HAP-1 (cell line): ENCODE data around the gene RSPH1.

ENCODE experiments used
- DNase-seq, 2 experiments: peaks; one replicate each; pipeline ENCODE4 v3.0.0-alpha.2; 2016 to 2020; ENCODE audit warnings: low spot score in 2 of 2
- H3K27me3 ChIP-seq: fragments of 250-450 bp; sonication (Bioruptor Pico); 2 replicates; pipeline ENCODE4 v1.5.1; 2020; ENCODE audit warnings: low read depth, mild to moderate bottlenecking, moderate library complexity
- H3K36me3 ChIP-seq: fragments of 250-450 bp; sonication (Bioruptor Pico); replicated peaks from 2 replicates; pipeline ENCODE4 v1.5.1; 2020; ENCODE audit warnings: mild to moderate bottlenecking
- H3K4me1 ChIP-seq: fragments of 250-450 bp; sonication (Bioruptor Pico); 2 replicates; pipeline ENCODE4 v1.5.1; 2020; ENCODE audit warnings: mild to moderate bottlenecking
- H3K4me3 ChIP-seq: fragments of 250-450 bp; sonication (Bioruptor Pico); 2 replicates; pipeline ENCODE4 v1.5.1; 2020; ENCODE audit warnings: mild to moderate bottlenecking, moderate library complexity
- H3K9me3 ChIP-seq: fragments of 250-450 bp; sonication (Bioruptor Pico); 2 replicates; pipeline ENCODE4 v1.5.1; 2020; ENCODE audit warnings: mild to moderate bottlenecking, moderate library complexity
- in situ Hi-C: fragments of 300-500 bp; cut with MboI; formaldehyde crosslinking; loops from 3 replicates; pipeline ENCODE4 v1.14.3; 2020; ENCODE audit warnings: low sequenced_read_pairs, inconsistent platforms, mixed read lengths

The RSPH1 gene

GRCh38 chr21:42513985-42514882 lies 18.2 kb upstream of the RSPH1 start:
- H3K27me3 ChIP-seq: no peaks in the 10 kb centered on the region
- DNase-seq: peak; percentile 30 to 69

DNA sequence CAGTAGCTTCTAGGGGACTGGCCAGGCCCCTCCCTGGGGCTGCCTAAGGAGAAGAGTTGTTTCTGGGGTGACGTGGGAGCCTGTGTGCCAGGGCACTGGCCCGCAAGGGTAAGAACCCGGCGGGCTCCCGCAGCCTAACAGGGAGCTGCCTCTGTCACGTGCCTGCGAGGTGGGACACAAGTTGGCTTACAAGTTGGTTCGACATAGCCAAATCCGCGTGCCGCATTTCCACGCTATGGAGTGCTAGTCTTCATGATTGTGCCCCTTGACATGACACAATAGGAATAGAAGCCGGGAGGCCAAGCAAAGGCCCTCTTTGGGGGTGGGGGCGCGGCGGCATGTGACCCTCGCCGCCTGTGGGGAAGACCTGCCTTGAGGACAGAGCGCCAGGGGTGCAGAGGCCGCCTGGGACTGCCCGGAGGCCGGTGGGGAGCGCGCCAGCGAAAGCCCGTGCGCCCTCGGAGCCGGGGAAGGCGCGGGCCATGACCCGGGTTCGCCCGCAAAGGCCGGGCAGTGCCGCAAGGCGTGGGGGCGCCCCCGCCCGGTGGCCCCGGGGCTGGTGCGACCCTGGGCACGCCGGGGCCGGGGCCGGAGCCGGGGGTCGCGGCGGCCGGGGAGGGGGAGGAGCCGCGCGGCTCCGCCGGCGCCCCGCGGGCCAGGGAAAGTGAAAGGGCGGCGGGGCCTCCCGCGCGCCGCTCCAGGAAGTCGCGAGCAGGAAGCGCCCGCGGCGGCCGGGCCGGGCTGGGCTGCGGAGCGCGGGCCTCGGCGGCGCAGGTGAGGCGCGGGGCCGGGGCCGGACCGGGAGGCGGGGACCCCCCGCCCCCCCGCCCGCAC lies 17.3 kb upstream of the RSPH1 start, which contains the start of gene SLC37A1:
Gene SLC37A1 (plus strand): TSS at position 702 of the 834 bp plus-strand sequence. CDS start 4,603 bp downstream, outside the sequence.
- Histone ChIP-seq H3K27me3 (no peaks in the 10 kb centered on the region), H3K4me3 (peak within 1 kb of the TSS; percentile 54), H3K9me3 (no peaks in the 10 kb centered on the region), H3K4me1 (no peaks in the 10 kb centered on the region; the same call in 1 of the 2 replicates), H3K36me3 (no peaks in the 10 kb centered on the region)
- no peak for DNase-seq
- in situ Hi-C loops: no loop called here

More at GRCh38 chr21:42513985-42514882, 18.2 kb upstream of the RSPH1 start:
- H3K9me3 ChIP-seq: no peaks in the 10 kb centered on the region
- no peaks in the 10 kb centered on the region; the same call in 1 of the 2 replicates for H3K4me1 ChIP-seq
- H3K36me3 ChIP-seq: no peaks in the 10 kb centered on the region
- in situ Hi-C loops: no loop called here
- H3K4me3 ChIP-seq: peak overlapping the region; percentile 54

DNA sequence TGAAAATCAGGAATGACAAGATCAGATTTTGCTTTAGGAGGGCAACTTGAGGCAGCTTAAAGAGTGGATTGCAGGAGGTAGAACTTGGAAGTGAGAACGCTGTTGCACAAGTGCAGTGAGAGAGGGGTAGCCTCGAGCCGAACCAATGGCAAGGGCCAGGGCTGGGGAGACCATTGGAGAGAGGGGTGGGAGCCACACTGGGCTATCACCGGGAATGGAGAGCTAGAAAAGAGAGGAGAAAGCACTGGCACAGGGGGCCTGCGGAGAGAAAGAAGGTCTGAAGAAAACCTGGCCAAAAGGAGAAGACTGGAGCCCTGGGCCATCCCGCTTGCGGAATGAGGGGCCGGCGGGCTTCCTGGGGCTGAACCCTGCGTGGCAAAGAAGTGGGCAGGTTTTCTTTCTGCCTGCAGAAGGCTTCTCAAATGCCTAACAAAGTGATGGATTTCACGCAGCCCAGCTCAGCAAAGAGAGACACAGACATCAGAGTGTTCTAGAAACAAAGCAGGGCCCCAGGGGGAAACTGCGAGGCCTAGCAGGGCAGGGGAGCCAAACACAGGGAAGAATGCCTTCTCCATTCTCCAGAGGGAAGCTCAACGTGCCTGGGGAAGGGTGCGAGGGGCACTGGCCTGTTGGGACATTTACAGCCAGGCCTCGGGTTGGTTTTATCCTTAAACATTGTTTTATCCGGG lies 16.5 kb upstream of the RSPH1 start:
- no peak for DNase-seq
- Histone ChIP-seq H3K36me3 (no peaks in the 10 kb centered on the region), H3K9me3 (no peaks in the 10 kb centered on the region), H3K4me3 (no peak overlapping the region), H3K4me1 (no peaks in the 10 kb centered on the region; the same call in 1 of the 2 replicates), H3K27me3 (no peaks in the 10 kb centered on the region)
- in situ Hi-C loops: no loop called here

DNA sequence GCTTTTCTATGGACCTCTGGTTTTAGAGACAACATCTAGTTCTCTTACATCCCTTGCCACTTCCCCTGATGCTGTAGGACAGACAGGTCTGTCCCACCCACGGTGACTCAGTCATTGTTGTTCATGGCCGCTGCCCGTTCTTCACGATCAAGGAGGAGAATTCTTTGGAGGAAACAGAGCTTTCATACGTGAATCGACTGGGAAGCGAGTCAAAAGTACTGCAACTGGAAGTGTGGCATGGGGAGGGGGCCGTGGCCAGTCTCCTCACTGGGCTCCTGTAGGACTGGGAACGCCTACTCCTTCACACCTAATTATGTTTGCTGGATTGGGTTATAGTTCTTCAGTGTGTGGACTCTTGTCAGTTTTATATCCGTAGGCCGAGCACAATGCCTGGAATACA lies 13.2 kb upstream of the RSPH1 start:
- Histone ChIP-seq H3K4me3 (no peak overlapping the region), H3K4me1 (no peaks in the 10 kb centered on the region)
- in situ Hi-C loops: no loop called here

GRCh38 chr21:42508371-42508770 lies 12.3 kb upstream of the RSPH1 start:
- in situ Hi-C loops: no loop called here
- Histone ChIP-seq H3K27me3 (no peaks in the 10 kb centered on the region), H3K9me3 (no peaks in the 10 kb centered on the region), H3K4me3 (no peak overlapping the region), H3K4me1 (no peaks in the 10 kb centered on the region), H3K36me3 (no peaks in the 10 kb centered on the region)
- DNase-seq: no peak

More for the DNA sequence above, 13.2 kb upstream of the RSPH1 start:
- no peaks in the 10 kb centered on the region for H3K27me3 ChIP-seq
- no peaks in the 10 kb centered on the region for H3K36me3 ChIP-seq
- H3K9me3 ChIP-seq: no peaks in the 10 kb centered on the region
- DNase-seq: no peak

GRCh38 chr21:42507418-42507817 lies 11.4 kb upstream of the RSPH1 start:
- no peak overlapping the region for H3K4me3 ChIP-seq
- no peaks in the 10 kb centered on the region for H3K4me1 ChIP-seq
- H3K36me3 ChIP-seq: no peaks in the 10 kb centered on the region
- H3K27me3 ChIP-seq: no peaks in the 10 kb centered on the region
- no peak for DNase-seq
- no peaks in the 10 kb centered on the region for H3K9me3 ChIP-seq
- in situ Hi-C loops: no loop called here

GRCh38 chr21:42505090-42505726 lies 9.2 kb upstream of the RSPH1 start:
- Histone ChIP-seq H3K36me3 (no peaks in the 10 kb centered on the region), H3K4me3 (no peak overlapping the region), H3K4me1 (no peaks in the 10 kb centered on the region), H3K9me3 (no peaks in the 10 kb centered on the region), H3K27me3 (no peaks in the 10 kb centered on the region)
- no peak for DNase-seq
- in situ Hi-C loops: no loop called here

DNA sequence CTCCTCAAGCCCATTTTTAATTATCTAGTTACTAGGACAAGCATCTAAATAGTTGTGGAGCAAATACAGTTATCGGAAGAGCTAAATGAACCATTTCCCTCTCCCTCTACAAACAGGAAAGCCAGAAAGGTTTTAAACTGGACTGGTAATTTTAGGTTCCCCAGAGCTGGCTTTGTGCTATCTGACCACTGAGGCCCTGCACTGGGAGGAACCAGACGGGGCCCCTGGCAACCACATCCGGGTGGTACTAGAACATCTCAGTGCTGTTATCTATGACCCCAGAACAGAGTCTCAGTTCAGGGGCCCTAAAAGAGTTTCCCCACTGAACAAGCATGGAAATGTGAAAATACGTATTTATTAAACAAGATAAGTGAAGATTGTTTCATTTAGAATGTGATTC lies 7.7 kb upstream of the RSPH1 start:
- H3K9me3 ChIP-seq: no peaks in the 10 kb centered on the region
- no peak overlapping the region for H3K4me3 ChIP-seq
- no peaks in the 10 kb centered on the region for H3K27me3 ChIP-seq
- DNase-seq: no peak
- H3K4me1 ChIP-seq: no peaks in the 10 kb centered on the region
- in situ Hi-C loops: no loop called here
- H3K36me3 ChIP-seq: no peaks in the 10 kb centered on the region

DNA sequence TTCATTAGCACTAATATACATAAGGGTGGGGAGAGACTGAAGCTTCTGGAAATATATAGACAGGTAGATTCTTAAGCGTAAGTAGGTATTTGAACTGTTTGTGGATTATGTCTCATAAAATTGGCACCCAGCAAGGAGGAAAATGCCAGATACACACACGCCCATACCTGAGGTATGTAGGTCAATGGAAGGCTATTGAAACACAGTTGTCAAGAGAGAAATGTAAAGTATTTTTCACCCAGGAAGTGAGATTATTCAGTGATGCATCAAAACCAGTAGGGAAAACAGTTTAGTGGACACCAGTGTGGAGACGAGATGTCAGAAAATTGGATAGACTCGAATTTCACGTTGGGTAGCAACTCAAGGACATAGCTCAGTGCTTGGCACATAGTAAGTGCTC lies 4.7 kb upstream of the RSPH1 start:
- in situ Hi-C loops: no loop called here
- no peaks in the 10 kb centered on the region for H3K36me3 ChIP-seq
- DNase-seq: no peak
- H3K4me1 ChIP-seq: no peaks in the 10 kb centered on the region
- H3K4me3 ChIP-seq: no peak overlapping the region
- H3K9me3 ChIP-seq: no peaks in the 10 kb centered on the region
- 0 out of 2 replicates have a peak, but pooled peaks cover under 1% of the 10 kb centered on the region for H3K27me3 ChIP-seq

- DNase-seq: no peak
- Histone ChIP-seq H3K4me3 (no peak overlapping the region), H3K27me3 (0 out of 2 replicates have a peak, but pooled peaks cover 5% of the 10 kb centered on the region), H3K9me3 (no peaks in the 10 kb centered on the region), H3K4me1 (no peaks in the 10 kb centered on the region), H3K36me3 (no peaks in the 10 kb centered on the region)
- in situ Hi-C loops: no loop called here
Measured at GRCh38 chr21:42500225-42500624, 4.2 kb upstream of the RSPH1 start.

GRCh38 chr21:42499444-42500112 lies 3.6 kb upstream of the RSPH1 start:
- Histone ChIP-seq H3K4me1 (no peaks in the 10 kb centered on the region), H3K27me3 (0 out of 2 replicates have a peak, but pooled peaks cover 5% of the 10 kb centered on the region), H3K9me3 (no peaks in the 10 kb centered on the region), H3K36me3 (no peaks in the 10 kb centered on the region), H3K4me3 (no peak overlapping the region)
- in situ Hi-C loops: no loop called here
- DNase-seq: no peak

DNA sequence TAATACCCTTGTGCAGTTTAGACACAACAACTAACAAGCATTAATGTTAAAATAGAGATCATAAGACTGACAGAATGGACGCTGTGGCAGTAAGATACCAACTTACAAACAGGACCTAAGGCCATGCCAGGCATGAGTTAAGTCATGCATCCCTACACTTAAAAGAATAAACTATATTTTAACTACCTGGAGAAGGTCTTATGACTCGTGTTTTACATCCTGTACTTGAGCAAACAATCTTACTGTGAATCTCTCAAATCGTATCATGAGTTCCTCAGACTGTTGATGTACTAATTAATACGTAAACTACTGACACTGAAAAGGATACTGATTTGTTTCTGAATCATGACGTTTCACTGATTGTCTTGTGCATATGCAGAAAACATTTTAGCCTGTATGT lies 2.0 kb upstream of the RSPH1 start:
- no peaks in the 10 kb centered on the region for H3K36me3 ChIP-seq
- no peak for DNase-seq
- 0 out of 2 replicates have a peak, but pooled peaks cover 5% of the 10 kb centered on the region for H3K27me3 ChIP-seq
- no peak overlapping the region for H3K4me3 ChIP-seq
- in situ Hi-C loops: no loop called here
- no peaks in the 10 kb centered on the region for H3K9me3 ChIP-seq
- no peaks in the 10 kb centered on the region for H3K4me1 ChIP-seq
